ENCODE data around the gene NEK10. TPM values are rescaled to one million over a fixed set of nuclear protein-coding genes. Genes with fewer than 3 reads are reported as not detected.

The NEK10 gene
- total and polyA plus RNA-seq, 9 of the 15 experiments (the other 6 are each of a cell fraction or from before 2014, with no cell fraction given), result 0.07 TPM; not detected in 8

- POLR2A ChIA-PET, result no interaction called here
- Histone ChIP-seq H3K4me2 (ENCODE audit: insufficient read depth, low read length) (no peak overlapping the region), H3K9me1 (ENCODE audit: control insufficient read depth, insufficient read depth, low read length) (no peaks in the 10 kb centered on the region), H3K27me3 (ENCODE audit: control insufficient read depth in 2 of 2, insufficient read depth in 2 of 2, low read length in 2 of 2) (no peaks in the 10 kb centered on the region), H3K36me3 (ENCODE audit: control insufficient read depth, insufficient read depth, low read length) (no peaks in the 10 kb centered on the region), H3K9me3 (replicated peaks; ENCODE audit: control insufficient read depth, insufficient read depth, low read depth, low read length) (no peaks in the 10 kb centered on the region), H3K27ac (ENCODE audit: extremely low read depth, low read depth, low read length) (no peak overlapping the region), H2AFZ (ENCODE audit: low read depth, low read length) (no peak overlapping the region), H4K20me1 (replicated peaks; ENCODE audit: control insufficient read depth, insufficient read depth, low read length) (no peaks in the 10 kb centered on the region), H3K79me2 (ENCODE audit: control insufficient read depth, insufficient read depth, low read length) (no peaks in the 10 kb centered on the region), H3K4me3 (no peak overlapping the region), H3K4me1 (replicated peaks in 1 of 2; ENCODE audit: control insufficient read depth in 2 of 2, insufficient read depth in 2 of 2, low read length in 2 of 2) (no peaks in the 10 kb centered on the region), H3K9ac (ENCODE audit: insufficient read depth in 1 of 2, low read depth in 2 of 2, low read length in 2 of 2) (no peak overlapping the region)
- DNase-seq (ENCODE audit: extremely low read depth in 1 of 4, low spot score in 3 of 4) (no peak), FAIRE-seq (no peak), ATAC-seq (no peak)
- in situ Hi-C loops (cut with MboI), result no loop called here
- intact Hi-C loops (cut with micrococcal nuclease), result loop anchor here (10.0 kb wide), 2 partner anchors 348 to 1008 kb away; no protein-coding TSS in a partner anchor
- CTCF ChIA-PET (ENCODE audit: low intra/inter-chr PET ratio), result no interaction called here
- 0% methylated on average over 1 of the region's 1 CpG for WGBS (ENCODE audit: insufficient coverage, low coverage, missing lambda C conversion rate)
- no TSS peak for BruUV-seq (replicated peaks)
- TF ChIP-seq PHB (CRISPR knock-in tag; IDR thresholded peaks at IDR 0.05) (no peak), ZNF124 (CRISPR knock-in tag; IDR thresholded peaks at IDR 0.05) (no peak), XRCC4 (IDR thresholded peaks at IDR 0.05; ENCODE audit: extremely low read depth, insufficient read depth, insufficient read length) (no peak), DIDO1 (tag; IDR thresholded peaks at IDR 0.05; ENCODE audit: low read depth) (no peak), NUFIP1 (IDR thresholded peaks at IDR 0.05; ENCODE audit: partially characterized antibody) (no peak), SAP30 (IDR thresholded peaks at IDR 0.05; ENCODE audit: borderline replicate concordance, insufficient read depth, low read depth, low read length, poor library complexity, severe bottlenecking) (no peak), TAF9B (IDR thresholded peaks at IDR 0.05; ENCODE audit: partially characterized antibody) (no peak), RBM17 (IDR thresholded peaks at IDR 0.05; ENCODE audit: borderline replicate concordance, low read depth, low read length) (no peak), ZNF347 (CRISPR knock-in tag; IDR thresholded peaks at IDR 0.05; ENCODE audit: low read depth) (no peak), RBM22 (IDR thresholded peaks at IDR 0.05; ENCODE audit: low read depth, low read length, poor library complexity, severe bottlenecking) (no peak), JUN (IDR thresholded peaks at IDR 0.05; ENCODE audit: borderline replicate concordance, low read depth, low read length) (no peak), JUN (CRISPR knock-in tag; IDR thresholded peaks at IDR 0.05; ENCODE audit: borderline replicate concordance) (no peak), NR2F6 (CRISPR knock-in tag; IDR thresholded peaks at IDR 0.05) (no peak), ZNF224 (CRISPR knock-in tag; IDR thresholded peaks at IDR 0.05) (no peak), GATA2 (CRISPR knock-in tag; IDR thresholded peaks at IDR 0.05) (no peak), ZKSCAN8 (CRISPR knock-in tag; IDR thresholded peaks at IDR 0.05) (no peak)
- TF ChIP-seq, protein P1, sequence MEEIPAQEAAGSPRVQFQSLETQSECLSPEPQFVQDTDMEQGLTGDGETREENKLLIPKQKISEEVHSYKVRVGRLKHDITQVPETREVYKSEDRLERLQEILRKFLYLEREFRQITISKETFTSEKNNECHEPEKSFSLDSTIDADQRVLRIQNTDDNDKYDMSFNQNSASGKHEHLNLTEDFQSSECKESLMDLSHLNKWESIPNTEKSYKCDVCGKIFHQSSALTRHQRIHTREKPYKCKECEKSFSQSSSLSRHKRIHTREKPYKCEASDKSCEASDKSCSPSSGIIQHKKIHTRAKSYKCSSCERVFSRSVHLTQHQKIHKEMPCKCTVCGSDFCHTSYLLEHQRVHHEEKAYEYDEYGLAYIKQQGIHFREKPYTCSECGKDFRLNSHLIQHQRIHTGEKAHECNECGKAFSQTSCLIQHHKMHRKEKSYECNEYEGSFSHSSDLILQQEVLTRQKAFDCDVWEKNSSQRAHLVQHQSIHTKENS (CRISPR knock-in tag; IDR thresholded peaks at IDR 0.05), result no peak
Observed at GRCh38 chr3:27317096-27317495, 52.1 kb downstream of the NEK10 start.
